Panc1 (cell line): Measurements from ENCODE around the gene PHF2. TPM values are rescaled to one million over a fixed set of nuclear protein-coding genes. Genes with fewer than 3 reads are reported as not detected.

Source experiments
- ATAC-seq: fragments of 200-7000 bp; cut with Tn5 transposase; 2 replicates; pipeline ENCODE4 v1.9.1; 2020; ENCODE audit warnings: mild to moderate bottlenecking, moderate library complexity
- BruUV-seq: library from RNA; stranded (reverse); fragments of 400-500 nt; replicated peaks from 2 replicates; lab custom pipeline; 2021; lab: Mats Ljungman, UMichigan
- CTCF ChIA-PET: fragments of 300-600 bp; sonication (Branson Sonifier 250); formaldehyde crosslinking; loops from one replicate; lab custom pipeline; 2022; ENCODE audit warnings: antibody characterized with exemption; lab: Charles Lee
- POLR2A ChIA-PET: fragments of 300-600 bp; sonication (Branson Sonifier 250); formaldehyde crosslinking; loops from one replicate; lab custom pipeline; 2022; ENCODE audit warnings: antibody characterized with exemption; lab: Charles Lee
- DNase-seq: peaks from one replicate; pipeline ENCODE4 v3.0.0-alpha.2; 2010; ENCODE audit warnings: low read depth, low spot score
- H3K27ac ChIP-seq: 2 replicates; pipeline ENCODE4 v1.5.1; 2011; ENCODE audit warnings: mild to moderate bottlenecking, low read length, inconsistent platforms
- H3K27me3 ChIP-seq: fragments of 200-500 bp; sonication (Bioruptor generic); 2 replicates; pipeline ENCODE4 v1.6.0; 2014; ENCODE audit warnings: low read length, inconsistent platforms; ENCODE audit not compliant: control insufficient read depth, insufficient read depth
- H3K36me3 ChIP-seq: fragments of 200-500 bp; sonication (Bioruptor generic); 2 replicates; pipeline ENCODE4 v1.5.1; 2014; ENCODE audit warnings: inconsistent platforms, mild to moderate bottlenecking, low read length, moderate library complexity; ENCODE audit not compliant: control insufficient read depth, insufficient read depth
- H3K4me1 ChIP-seq: 2 replicates; pipeline ENCODE4 v1.5.1; 2011; ENCODE audit warnings: inconsistent platforms, mild to moderate bottlenecking, low read length, moderate library complexity; ENCODE audit not compliant: control insufficient read depth, insufficient read depth
- H3K4me3 ChIP-seq, 2 experiments: 2 replicates each; pipeline ENCODE4 v1.5.1; 2011 to 2012; ENCODE audit warnings: low read depth in 2 of 2, low read length in 2 of 2, mild to moderate bottlenecking in 2 of 2, inconsistent platforms in 1 of 2, moderate library complexity in 1 of 2
- H3K9me3 ChIP-seq: fragments of 200-500 bp; sonication (Bioruptor generic); 2 replicates; pipeline ENCODE4 v1.5.1; 2014; ENCODE audit warnings: low read depth, mild to moderate bottlenecking, inconsistent platforms, low read length, moderate library complexity; ENCODE audit not compliant: control insufficient read depth, insufficient read depth
- POLR2AphosphoS5 ChIP-seq: IDR thresholded peaks from 2 replicates; pipeline ENCODE4 v1.6.1; 2012; ENCODE audit warnings: mild to moderate bottlenecking, low read depth, low read length, moderate library complexity
- REST ChIP-seq, 2 experiments: IDR thresholded peaks; 2 replicates each; pipeline ENCODE4 v1.6.1; 2011 to 2012; ENCODE audit warnings: low read depth in 2 of 2, control low read depth in 1 of 2, low read length in 1 of 2, mild to moderate bottlenecking in 1 of 2, moderate library complexity in 1 of 2; ENCODE audit not compliant: insufficient read depth in 1 of 2
- SIN3A ChIP-seq: IDR thresholded peaks from 2 replicates; pipeline ENCODE4 v1.6.1; 2012; ENCODE audit warnings: low read depth, mild to moderate bottlenecking, low read length, moderate library complexity, borderline replicate concordance; ENCODE audit not compliant: insufficient read depth
- TCF7L2 ChIP-seq: IDR thresholded peaks from 2 replicates; pipeline ENCODE4 v1.6.1; 2011; ENCODE audit warnings: mild to moderate bottlenecking, low read depth, low read length, inconsistent platforms
- in situ Hi-C: cut with HindIII; loops from 2 replicates; pipeline ENCODE4 v1.10.0; 2016; ENCODE audit warnings: low sequenced_read_pairs, low pct_unique_long_range_greater_than_20kb
- intact Hi-C: fragments of 100-400 bp; cut with micrococcal nuclease; formaldehyde crosslinking; loops from one replicate; pipeline ENCODE4 v1.10.0; 2022; ENCODE audit not compliant: unreplicated experiment
- total RNA-seq: library from RNA; stranded (reverse); gene quantifications from one replicate; pipeline ENCODE4 v1.2.1, GENCODE V29; 2021; ENCODE audit not compliant: unreplicated experiment
- TF ChIP-seq, protein P1 (sequence below): fragments of 450-650 bp; IDR thresholded peaks from 2 replicates; pipeline ENCODE4 v1.5.1; 2017; ENCODE audit warnings: mild to moderate bottlenecking

PHF2 gene
- total RNA-seq, 1 experiment from 2014 or later: 16.6 TPM

DNA sequence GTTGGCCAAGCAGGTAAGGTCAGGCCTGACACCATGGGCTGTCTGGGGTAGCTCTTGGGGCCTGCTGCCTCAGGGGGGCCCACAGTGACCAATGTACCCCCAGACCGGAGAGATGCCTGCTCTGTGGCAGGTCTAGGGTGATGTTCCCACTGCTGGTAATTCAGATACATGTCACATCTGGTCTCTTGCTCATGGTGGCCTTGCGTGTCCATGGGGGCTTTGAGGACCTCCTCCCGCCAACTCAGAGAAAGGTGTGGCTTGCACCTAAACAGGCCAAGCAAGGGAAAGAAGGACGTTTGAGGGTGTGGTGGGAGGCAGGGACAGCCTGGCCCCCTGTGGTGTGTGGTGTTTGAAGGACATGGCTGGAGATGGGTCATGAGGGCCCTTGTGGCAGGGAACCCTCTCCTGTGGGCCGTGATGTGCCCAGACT is 75.2 kb downstream of the PHF2 start:
- Histone ChIP-seq H3K27ac (no peak overlapping the region), H3K36me3 (no peaks in the 10 kb centered on the region), H3K27me3 (no peaks in the 10 kb centered on the region), H3K4me1 (no peaks in the 10 kb centered on the region), H3K4me3 (no peak overlapping the region), H3K9me3 (no peaks in the 10 kb centered on the region)
- DNase-seq (no peak), ATAC-seq (no peak)
- no TSS peak for BruUV-seq
- CTCF ChIA-PET: no interaction called here
- in situ Hi-C loops (no loop called here), intact Hi-C loops (no loop called here)
- POLR2A ChIA-PET: interaction anchor here (0.6 kb wide), 1 partner anchor 137 kb away, joined by 5 read pairs; no protein-coding TSS in a partner anchor
- no peak for TF ChIP-seq REST (IDR thresholded peaks at IDR 0.05; ENCODE audit: insufficient read depth in 1 of 2, low read depth in 2 of 2, low read length in 1 of 2)
- no peak for TF ChIP-seq POLR2AphosphoS5
- TF ChIP-seq, protein P1, sequence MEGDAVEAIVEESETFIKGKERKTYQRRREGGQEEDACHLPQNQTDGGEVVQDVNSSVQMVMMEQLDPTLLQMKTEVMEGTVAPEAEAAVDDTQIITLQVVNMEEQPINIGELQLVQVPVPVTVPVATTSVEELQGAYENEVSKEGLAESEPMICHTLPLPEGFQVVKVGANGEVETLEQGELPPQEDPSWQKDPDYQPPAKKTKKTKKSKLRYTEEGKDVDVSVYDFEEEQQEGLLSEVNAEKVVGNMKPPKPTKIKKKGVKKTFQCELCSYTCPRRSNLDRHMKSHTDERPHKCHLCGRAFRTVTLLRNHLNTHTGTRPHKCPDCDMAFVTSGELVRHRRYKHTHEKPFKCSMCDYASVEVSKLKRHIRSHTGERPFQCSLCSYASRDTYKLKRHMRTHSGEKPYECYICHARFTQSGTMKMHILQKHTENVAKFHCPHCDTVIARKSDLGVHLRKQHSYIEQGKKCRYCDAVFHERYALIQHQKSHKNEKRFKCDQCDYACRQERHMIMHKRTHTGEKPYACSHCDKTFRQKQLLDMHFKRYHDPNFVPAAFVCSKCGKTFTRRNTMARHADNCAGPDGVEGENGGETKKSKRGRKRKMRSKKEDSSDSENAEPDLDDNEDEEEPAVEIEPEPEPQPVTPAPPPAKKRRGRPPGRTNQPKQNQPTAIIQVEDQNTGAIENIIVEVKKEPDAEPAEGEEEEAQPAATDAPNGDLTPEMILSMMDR: no peak
- TF ChIP-seq TCF7L2: no peak
- no peak for TF ChIP-seq SIN3A

DNA sequence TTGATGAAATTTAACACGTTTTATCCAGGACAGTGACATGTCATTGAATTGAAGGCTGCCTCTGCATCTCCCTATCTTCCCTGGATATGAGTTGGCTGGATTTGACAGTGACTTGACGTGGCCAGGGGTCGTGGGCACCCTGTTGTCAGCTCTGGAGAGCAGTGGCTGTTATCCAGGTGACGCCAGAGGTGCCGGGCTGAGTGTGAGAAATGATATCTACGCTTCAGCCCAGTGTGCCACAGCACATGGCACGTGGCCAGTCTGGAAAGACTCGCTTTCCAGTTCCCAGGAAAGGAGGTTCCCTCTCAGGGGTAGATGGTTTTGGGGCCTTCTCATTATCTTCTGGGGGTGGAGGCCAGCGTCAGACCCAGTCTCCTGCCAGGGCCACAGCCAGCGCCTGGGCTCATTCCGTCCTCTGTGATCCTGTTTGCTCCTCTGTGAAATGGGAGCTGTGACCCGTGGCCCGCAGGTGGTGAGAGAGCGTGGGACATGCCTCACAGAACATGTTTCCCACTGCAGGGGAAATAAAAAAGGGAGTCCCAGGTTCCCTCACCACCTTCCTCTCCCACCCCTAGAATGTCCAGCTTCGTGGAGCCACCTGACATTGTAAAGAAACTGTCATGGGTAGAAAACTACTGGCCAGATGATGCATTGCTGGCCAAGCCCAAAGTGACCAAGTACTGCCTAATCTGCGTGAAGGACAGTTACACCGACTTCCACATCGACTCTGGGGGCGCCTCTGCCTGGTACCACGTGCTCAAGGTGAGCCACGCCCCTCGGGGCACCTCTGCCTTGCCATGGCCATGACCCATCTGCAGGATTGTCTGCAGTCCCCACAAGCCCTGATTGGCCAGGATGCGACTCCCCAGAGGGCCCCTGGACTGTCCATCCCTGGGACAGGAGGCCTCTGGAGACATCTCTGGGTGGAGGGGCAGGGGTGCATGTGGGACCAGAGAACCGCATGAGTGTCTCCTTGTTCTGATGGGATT is 76.5 kb downstream of the PHF2 start:
- intact Hi-C loops (no loop called here), in situ Hi-C loops (no loop called here)
- H3K36me3 ChIP-seq: no peaks in the 10 kb centered on the region
- DNase-seq (no peak), ATAC-seq (no peak)
- no peak overlapping the region for H3K4me3 ChIP-seq
- no peaks in the 10 kb centered on the region for H3K4me1 ChIP-seq
- BruUV-seq: no TSS peak
- POLR2A ChIA-PET: no interaction called here
- no peaks in the 10 kb centered on the region for H3K9me3 ChIP-seq
- no peak overlapping the region for H3K27ac ChIP-seq
- CTCF ChIA-PET: no interaction called here
- TF ChIP-seq, protein P1: no peak
- H3K27me3 ChIP-seq: no peaks in the 10 kb centered on the region
